ENCODE measurements around the gene KLHL29. TPM values are rescaled to one million over a fixed set of nuclear protein-coding genes. Genes with fewer than 3 reads are reported as not detected.

KLHL29 gene
- total RNA-seq, 1 experiment from 2014 or later: 7.7 TPM

GRCh38 chr2:23360571-23361125 is 24.3 kb upstream of the KLHL29 start:
- Histone ChIP-seq H3K27me3 (ENCODE audit: control insufficient read depth, insufficient read depth, low read length) (peaks cover 5% of the 10 kb centered on the region; the same call in 1 of the 2 replicates), H3K36me3 (ENCODE audit: control insufficient read depth, insufficient read depth, low read length) (no peaks in the 10 kb centered on the region), H3K4me1 (ENCODE audit: control insufficient read depth, insufficient read depth, low read length) (no peaks in the 10 kb centered on the region), H3K9me3 (ENCODE audit: control insufficient read depth, insufficient read depth, low read depth, low read length) (no peaks in the 10 kb centered on the region), H3K27ac (ENCODE audit: low read length) (no peak overlapping the region), H3K4me3 (ENCODE audit: low read depth in 2 of 2, low read length in 2 of 2) (no peak overlapping the region)
- DNase-seq (ENCODE audit: low read depth, low spot score) (no peak), ATAC-seq (no peak)
- POLR2A ChIA-PET: no interaction called here
- intact Hi-C loops (cut with micrococcal nuclease; ENCODE audit: unreplicated experiment): no loop called here
- BruUV-seq (replicated peaks): no TSS peak
- in situ Hi-C loops (cut with HindIII; ENCODE audit: low pct_unique_long_range_greater_than_20kb, low sequenced_read_pairs): no loop called here
- no peak for TF ChIP-seq SIN3A (IDR thresholded peaks at IDR 0.05; ENCODE audit: borderline replicate concordance, insufficient read depth, low read depth, low read length)
- no peak for TF ChIP-seq CTCF (IDR thresholded peaks at IDR 0.05)
- no peak for TF ChIP-seq TCF7L2 (IDR thresholded peaks at IDR 0.05; ENCODE audit: low read depth, low read length)
- TF ChIP-seq POLR2AphosphoS5 (IDR thresholded peaks at IDR 0.05; ENCODE audit: low read depth, low read length): no peak
- TF ChIP-seq, protein P1, sequence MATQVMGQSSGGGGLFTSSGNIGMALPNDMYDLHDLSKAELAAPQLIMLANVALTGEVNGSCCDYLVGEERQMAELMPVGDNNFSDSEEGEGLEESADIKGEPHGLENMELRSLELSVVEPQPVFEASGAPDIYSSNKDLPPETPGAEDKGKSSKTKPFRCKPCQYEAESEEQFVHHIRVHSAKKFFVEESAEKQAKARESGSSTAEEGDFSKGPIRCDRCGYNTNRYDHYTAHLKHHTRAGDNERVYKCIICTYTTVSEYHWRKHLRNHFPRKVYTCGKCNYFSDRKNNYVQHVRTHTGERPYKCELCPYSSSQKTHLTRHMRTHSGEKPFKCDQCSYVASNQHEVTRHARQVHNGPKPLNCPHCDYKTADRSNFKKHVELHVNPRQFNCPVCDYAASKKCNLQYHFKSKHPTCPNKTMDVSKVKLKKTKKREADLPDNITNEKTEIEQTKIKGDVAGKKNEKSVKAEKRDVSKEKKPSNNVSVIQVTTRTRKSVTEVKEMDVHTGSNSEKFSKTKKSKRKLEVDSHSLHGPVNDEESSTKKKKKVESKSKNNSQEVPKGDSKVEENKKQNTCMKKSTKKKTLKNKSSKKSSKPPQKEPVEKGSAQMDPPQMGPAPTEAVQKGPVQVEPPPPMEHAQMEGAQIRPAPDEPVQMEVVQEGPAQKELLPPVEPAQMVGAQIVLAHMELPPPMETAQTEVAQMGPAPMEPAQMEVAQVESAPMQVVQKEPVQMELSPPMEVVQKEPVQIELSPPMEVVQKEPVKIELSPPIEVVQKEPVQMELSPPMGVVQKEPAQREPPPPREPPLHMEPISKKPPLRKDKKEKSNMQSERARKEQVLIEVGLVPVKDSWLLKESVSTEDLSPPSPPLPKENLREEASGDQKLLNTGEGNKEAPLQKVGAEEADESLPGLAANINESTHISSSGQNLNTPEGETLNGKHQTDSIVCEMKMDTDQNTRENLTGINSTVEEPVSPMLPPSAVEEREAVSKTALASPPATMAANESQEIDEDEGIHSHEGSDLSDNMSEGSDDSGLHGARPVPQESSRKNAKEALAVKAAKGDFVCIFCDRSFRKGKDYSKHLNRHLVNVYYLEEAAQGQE (IDR thresholded peaks at IDR 0.05; ENCODE audit: insufficient read depth in 1 of 2, low read depth in 2 of 2, low read length in 1 of 2): no peak
- CTCF ChIA-PET: no interaction called here

DNA sequence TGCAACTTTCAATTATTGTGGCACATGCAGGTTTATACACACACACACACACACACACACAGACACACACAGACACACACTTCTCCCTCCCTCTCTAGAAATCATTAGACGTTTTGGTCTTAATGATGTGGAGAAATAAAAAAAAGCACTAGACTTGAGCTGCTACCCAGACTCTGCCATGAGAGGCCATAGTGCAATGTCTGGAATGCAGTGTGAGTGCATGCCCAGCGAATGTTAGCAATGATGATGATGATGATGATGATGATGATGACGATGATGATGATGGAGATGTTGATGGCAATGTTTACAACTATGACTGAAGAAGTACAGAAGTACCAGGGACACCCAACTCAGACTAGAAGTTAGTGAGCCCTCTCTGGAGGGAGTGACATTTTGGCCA is 23.8 kb upstream of the KLHL29 start:
- BruUV-seq (replicated peaks): no TSS peak
- in situ Hi-C loops (cut with HindIII; ENCODE audit: low pct_unique_long_range_greater_than_20kb, low sequenced_read_pairs): no loop called here
- DNase-seq (ENCODE audit: low read depth, low spot score): no peak
- ChIA-PET POLR2A (no interaction called here), CTCF (interaction anchor here (0.6 kb wide), 1 partner anchor 1957 kb away, joined by 3 read pairs; no protein-coding TSS in a partner anchor)
- no peak overlapping the region for H3K27ac ChIP-seq (ENCODE audit: low read length)
- intact Hi-C loops (cut with micrococcal nuclease; ENCODE audit: unreplicated experiment): no loop called here
- no peak for ATAC-seq
- H3K9me3 ChIP-seq (ENCODE audit: control insufficient read depth, insufficient read depth, low read depth, low read length): no peaks in the 10 kb centered on the region
- H3K36me3 ChIP-seq (ENCODE audit: control insufficient read depth, insufficient read depth, low read length): no peaks in the 10 kb centered on the region
- peaks cover 5% of the 10 kb centered on the region; the same call in 1 of the 2 replicates for H3K27me3 ChIP-seq (ENCODE audit: control insufficient read depth, insufficient read depth, low read length)
- no peak overlapping the region for H3K4me3 ChIP-seq (ENCODE audit: low read depth in 2 of 2, low read length in 2 of 2)
- TF ChIP-seq POLR2AphosphoS5 (IDR thresholded peaks at IDR 0.05; ENCODE audit: low read depth, low read length): no peak
- TF ChIP-seq CTCF (IDR thresholded peaks at IDR 0.05): no peak
- TF ChIP-seq SIN3A (IDR thresholded peaks at IDR 0.05; ENCODE audit: borderline replicate concordance, insufficient read depth, low read depth, low read length): no peak
- no peak for TF ChIP-seq TCF7L2 (IDR thresholded peaks at IDR 0.05; ENCODE audit: low read depth, low read length)
- TF ChIP-seq, protein P1 (IDR thresholded peaks at IDR 0.05; ENCODE audit: insufficient read depth in 1 of 2, low read depth in 2 of 2, low read length in 1 of 2): no peak
- H3K4me1 ChIP-seq (ENCODE audit: control insufficient read depth, insufficient read depth, low read length): no peaks in the 10 kb centered on the region

All from Panc1 (cell line).